Measurements from ENCODE around the gene STK32A. TPM values are rescaled to one million over a fixed set of nuclear protein-coding genes. Genes with fewer than 3 reads are reported as not detected.

Gene STK32A
- total RNA-seq, 2 experiments from 2014 or later = not detected

GRCh38 chr5:147406636-147407035 is 171.8 kb downstream of the STK32A start:
- no peak overlapping the region for H3K27ac ChIP-seq (ENCODE audit: low read depth in 1 of 2, low read length in 2 of 2)
- CTCF ChIA-PET = no interaction called here
- intact Hi-C loops (cut with DNase I, micrococcal nuclease) = no loop called here
- Mint-ChIP-seq H3K4me1 (ENCODE audit: low read depth) (no peaks in the 10 kb centered on the region), H3K4me3 (no peak overlapping the region), H3K27me3 (no peaks in the 10 kb centered on the region), H3K9me3 (no peaks in the 10 kb centered on the region), H3K27ac (no peak overlapping the region), H3K36me3 (ENCODE audit: low read depth) (no peaks in the 10 kb centered on the region)
- no peaks in the 10 kb centered on the region for H3K36me3 ChIP-seq (ENCODE audit: insufficient read depth, low read length)
- no peak for ATAC-seq (ENCODE audit: poor library complexity)
- POLR2A ChIA-PET = no interaction called here
- no peaks in the 10 kb centered on the region for H3K27me3 ChIP-seq (ENCODE audit: control insufficient read depth in 1 of 2, insufficient read depth in 2 of 2, low read length in 2 of 2)
- H3K4me1 ChIP-seq (ENCODE audit: insufficient read depth, low read length) = no peaks in the 10 kb centered on the region
- H3K9me3 ChIP-seq (ENCODE audit: control insufficient read depth in 1 of 2, insufficient read depth in 1 of 2, low read length in 2 of 2) = no peaks in the 10 kb centered on the region
- TF ChIP-seq CTCF (IDR thresholded peaks at IDR 0.05) = no peak
- DNase-seq = no peak
- H3K4me3 ChIP-seq (ENCODE audit: low read length) = no peak overlapping the region

- Mint-ChIP-seq H3K9me3 (no peaks in the 10 kb centered on the region), H3K36me3 (ENCODE audit: low read depth) (no peaks in the 10 kb centered on the region), H3K4me1 (ENCODE audit: low read depth) (no peaks in the 10 kb centered on the region), H3K27me3 (no peaks in the 10 kb centered on the region), H3K27ac (no peak overlapping the region), H3K4me3 (no peak overlapping the region)
- H3K36me3 ChIP-seq (ENCODE audit: insufficient read depth, low read length) = no peaks in the 10 kb centered on the region
- ChIA-PET CTCF (no interaction called here), POLR2A (no interaction called here)
- no peak for ATAC-seq (ENCODE audit: poor library complexity)
- H3K9me3 ChIP-seq (ENCODE audit: control insufficient read depth in 1 of 2, insufficient read depth in 1 of 2, low read length in 2 of 2) = no peaks in the 10 kb centered on the region
- DNase-seq = no peak
- no peaks in the 10 kb centered on the region for H3K4me1 ChIP-seq (ENCODE audit: insufficient read depth, low read length)
- H3K4me3 ChIP-seq (ENCODE audit: low read length) = no peak overlapping the region
- no peaks in the 10 kb centered on the region for H3K27me3 ChIP-seq (ENCODE audit: control insufficient read depth in 1 of 2, insufficient read depth in 2 of 2, low read length in 2 of 2)
- no peak overlapping the region for H3K27ac ChIP-seq (ENCODE audit: low read depth in 1 of 2, low read length in 2 of 2)
- intact Hi-C loops (cut with DNase I, micrococcal nuclease) = no loop called here
- TF ChIP-seq CTCF (IDR thresholded peaks at IDR 0.05) = no peak
These were observed 172.4 kb downstream of the STK32A start for GRCh38 chr5:147407094-147407681.

- Mint-ChIP-seq H3K4me1 (ENCODE audit: low read depth) (no peaks in the 10 kb centered on the region), H3K9me3 (no peaks in the 10 kb centered on the region), H3K36me3 (ENCODE audit: low read depth) (no peaks in the 10 kb centered on the region), H3K27ac (no peak overlapping the region), H3K27me3 (no peaks in the 10 kb centered on the region), H3K4me3 (no peak overlapping the region)
- Histone ChIP-seq H3K27ac (ENCODE audit: low read depth in 1 of 2, low read length in 2 of 2) (no peak overlapping the region), H3K4me1 (ENCODE audit: insufficient read depth, low read length) (no peaks in the 10 kb centered on the region), H3K9me3 (ENCODE audit: control insufficient read depth in 1 of 2, insufficient read depth in 1 of 2, low read length in 2 of 2) (no peaks in the 10 kb centered on the region), H3K4me3 (ENCODE audit: low read length) (no peak overlapping the region), H3K27me3 (ENCODE audit: control insufficient read depth in 1 of 2, insufficient read depth in 2 of 2, low read length in 2 of 2) (no peaks in the 10 kb centered on the region), H3K36me3 (ENCODE audit: insufficient read depth, low read length) (no peaks in the 10 kb centered on the region)
- ATAC-seq (ENCODE audit: poor library complexity) = no peak
- ChIA-PET CTCF (no interaction called here), POLR2A (no interaction called here)
- no peak for DNase-seq
- intact Hi-C loops (cut with DNase I, micrococcal nuclease) = no loop called here
- no peak for TF ChIP-seq CTCF (IDR thresholded peaks at IDR 0.05)
These were observed 174.2 kb downstream of the STK32A start for GRCh38 chr5:147408980-147409379.

All from CD4-positive, alpha-beta T cell (primary cell).